Measurements from ENCODE around the gene COMMD1. TPM values are rescaled to one million over a fixed set of nuclear protein-coding genes. Genes with fewer than 3 reads are reported as not detected.
"Not testable (repeated sequence)": the region's sequence is repeated elsewhere in the genome, so short reads cannot be mapped to it uniquely, and the experiment has no call there.

Gene COMMD1
- polyA plus RNA-seq, 6 donors from 2014 or later, result 49.3 to 66.0 (median 59.3) TPM

GRCh38 chr2:62034715-62035114 lies 129.2 kb downstream of the COMMD1 start:
- no peak for DNase-seq

DNA sequence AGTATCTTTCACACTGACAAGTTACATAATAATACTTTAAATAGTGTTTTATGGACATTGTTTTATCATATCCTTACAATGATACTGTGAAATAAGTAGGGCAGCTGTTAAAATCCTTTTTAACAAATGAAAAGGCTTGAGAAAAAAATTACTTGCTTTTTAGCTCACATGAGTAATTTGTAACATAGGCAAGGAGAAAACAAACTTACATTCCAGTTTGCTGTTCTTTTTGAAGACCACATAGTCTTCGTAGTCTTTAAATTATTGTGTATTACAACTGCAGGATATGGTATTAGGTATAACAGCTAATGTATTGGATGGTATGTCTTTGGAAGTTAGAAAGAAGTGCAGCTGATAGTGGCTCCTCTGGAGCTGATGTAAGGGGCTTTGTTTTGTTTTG lies 130.8 kb downstream of the COMMD1 start:
- H3K36me3 Mint-ChIP-seq, result peaks cover 0 to 8% of the 10 kb centered on the region in 2 donors
- H3K4me3 Mint-ChIP-seq, result no peak overlapping the region
- ATAC-seq (ENCODE audit: low read depth in 2 of 2), result no peak
- H3K27ac Mint-ChIP-seq, result peak overlapping the region in 1 of 6 donors; percentile 62
- no peaks in the 10 kb centered on the region for H3K27me3 Mint-ChIP-seq
- peaks cover 0 to 5% (median 0%) of the 10 kb centered on the region in 7 donors for H3K9me3 Mint-ChIP-seq
- DNase-seq, result no peak
- peaks cover 17 to 39% (median 28%) of the 10 kb centered on the region in 3 donors for H3K4me1 Mint-ChIP-seq

More at GRCh38 chr2:62034715-62035114, 129.2 kb downstream of the COMMD1 start:
- H3K27ac Mint-ChIP-seq, result peak overlapping the region in 1 of 6 donors; percentile 57
- peaks cover 12 to 29% (median 18%) of the 10 kb centered on the region in 3 donors for H3K4me1 Mint-ChIP-seq
- H3K36me3 Mint-ChIP-seq, result peaks cover 0 to 8% of the 10 kb centered on the region in 2 donors
- H3K27me3 Mint-ChIP-seq, result no peaks in the 10 kb centered on the region
- no peak overlapping the region for H3K4me3 Mint-ChIP-seq
- H3K9me3 Mint-ChIP-seq, result peaks cover 0 to 5% (median 0%) of the 10 kb centered on the region in 7 donors
- no peak for ATAC-seq (ENCODE audit: low read depth in 2 of 2)

DNA sequence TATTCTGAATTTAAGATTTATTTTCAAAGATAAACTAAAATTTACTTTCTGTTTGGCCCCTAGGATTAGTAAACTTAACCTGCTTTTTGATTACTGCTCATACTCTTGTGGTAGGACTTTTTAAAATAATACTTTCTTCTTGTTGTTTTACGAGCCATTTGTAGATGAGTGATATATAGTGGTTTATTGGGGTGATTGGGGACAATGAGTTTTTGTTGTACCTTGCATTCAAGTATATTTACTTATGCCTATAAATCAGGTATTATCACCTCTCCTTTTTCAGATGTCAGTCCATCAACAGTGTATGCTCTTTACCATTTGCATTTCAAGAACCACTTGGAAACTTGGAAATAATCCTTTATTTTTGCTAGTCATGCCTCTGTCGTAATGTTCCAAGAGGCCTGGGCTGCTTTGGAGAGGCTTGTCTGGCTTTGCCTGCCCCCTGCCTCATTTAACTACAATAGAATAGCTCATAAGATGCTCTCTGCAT lies 131.3 kb downstream of the COMMD1 start:
- Mint-ChIP-seq H3K27me3 (no peaks in the 10 kb centered on the region), H3K36me3 (peaks cover 0 to 8% of the 10 kb centered on the region in 2 donors), H3K4me3 (no peak overlapping the region), H3K27ac (peak overlapping the region in 2 of 6 donors; percentile 62 to 67), H3K9me3 (peaks cover 0 to 5% (median 0%) of the 10 kb centered on the region in 7 donors), H3K4me1 (peaks cover 19 to 41% (median 30%) of the 10 kb centered on the region in 3 donors)
- DNase-seq, result no peak
- no peak for ATAC-seq (ENCODE audit: low read depth in 2 of 2)

GRCh38 chr2:62038975-62039771 lies 133.7 kb downstream of the COMMD1 start:
- Mint-ChIP-seq H3K9me3 (peaks cover 0 to 3% (median 0%) of the 10 kb centered on the region in 7 donors), H3K27ac (peak overlapping the region in 1 of 6 donors; percentile 43), H3K36me3 (peaks cover 0 to 5% of the 10 kb centered on the region in 2 donors), H3K27me3 (no peaks in the 10 kb centered on the region), H3K4me3 (peak overlapping the region in 2 of 8 donors; percentile 9 to 16), H3K4me1 (peaks cover 15 to 33% (median 30%) of the 10 kb centered on the region in 3 donors)
- ATAC-seq (ENCODE audit: low read depth in 2 of 2), result peak; percentile 98 to 100
- DNase-seq, result peak; percentile 55

- H3K4me1 Mint-ChIP-seq, result peaks cover 15 to 33% (median 30%) of the 10 kb centered on the region in 3 donors
Measured at GRCh38 chr2:62040926-62041325, 135.5 kb downstream of the COMMD1 start.

DNA sequence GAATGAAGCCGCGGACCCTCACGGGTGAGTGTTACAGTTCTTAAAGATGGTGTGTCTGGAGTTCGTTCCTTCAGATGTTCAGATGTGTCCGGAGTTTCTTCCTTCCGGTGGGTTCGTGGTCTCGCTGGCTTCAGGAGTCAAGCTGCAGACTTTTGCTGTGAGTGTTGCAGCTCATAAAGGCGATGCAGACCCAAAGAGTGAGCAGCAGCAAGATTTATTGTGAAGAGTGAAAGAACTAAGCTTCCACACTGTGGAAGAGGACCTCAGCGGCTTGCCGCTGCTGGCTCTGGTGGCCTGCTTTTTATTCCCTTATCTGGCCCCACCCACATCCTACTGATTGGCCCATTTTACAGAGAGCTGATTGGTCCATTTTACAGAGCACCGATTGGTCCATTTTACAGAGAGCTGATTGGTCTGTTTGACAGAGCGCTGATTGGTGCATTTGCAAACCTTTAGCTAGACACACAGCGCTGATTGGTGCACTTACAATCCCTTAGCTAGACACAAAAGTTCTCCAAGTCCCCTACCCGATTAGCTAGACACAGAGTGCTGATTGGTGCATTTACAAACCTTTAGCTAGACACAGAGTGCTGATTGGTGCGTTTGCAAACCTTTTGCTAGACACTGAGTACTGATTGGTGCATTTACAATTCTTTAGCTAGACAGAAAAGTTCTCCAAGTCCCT lies 136.4 kb downstream of the COMMD1 start:
- Mint-ChIP-seq H3K4me3 (peak overlapping the region in 1 of 8 donors; percentile 16), H3K27ac (peak overlapping the region in 1 of 6 donors; percentile 29), H3K4me1 (peaks cover 15 to 33% (median 30%) of the 10 kb centered on the region in 3 donors)
- DNase-seq; ATAC-seq (ENCODE audit: low read depth in 2 of 2); H3K36me3 Mint-ChIP-seq; H3K27me3 Mint-ChIP-seq; H3K9me3 Mint-ChIP-seq: not testable (repeated sequence)

More at GRCh38 chr2:62040926-62041325, 135.5 kb downstream of the COMMD1 start:
- H3K9me3 Mint-ChIP-seq, result peaks cover 0 to 8% (median 8%) of the 10 kb centered on the region in 7 donors
- H3K27ac Mint-ChIP-seq, result peak overlapping the region in 3 of 6 donors; percentile 5 to 46 (median 7)
- H3K27me3 Mint-ChIP-seq, result no peaks in the 10 kb centered on the region
- no peak for DNase-seq
- no peak overlapping the region for H3K4me3 Mint-ChIP-seq
- H3K36me3 Mint-ChIP-seq, result peaks cover 7 to 9% of the 10 kb centered on the region in 2 donors
- no peak for ATAC-seq (ENCODE audit: low read depth in 2 of 2)

DNA sequence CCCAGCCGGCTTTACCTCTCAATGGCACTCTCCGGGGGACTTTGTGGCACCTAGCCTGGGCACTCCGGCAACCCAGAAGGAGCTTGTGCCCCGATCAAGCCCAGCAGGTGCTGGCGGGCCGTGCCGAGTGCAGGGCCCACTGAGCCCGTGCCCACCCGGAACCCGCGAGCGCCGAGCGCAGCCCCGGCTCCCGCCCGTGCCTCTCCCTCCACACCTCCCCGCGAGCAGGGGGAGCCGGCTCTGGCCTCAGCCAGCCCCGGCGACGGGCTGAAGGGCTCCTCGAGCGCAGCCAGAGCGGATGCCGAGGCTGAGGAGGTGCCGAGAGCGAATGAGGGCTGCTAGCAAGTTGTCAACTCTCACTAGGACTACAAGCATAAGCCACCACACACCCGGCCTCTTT lies 136.9 kb downstream of the COMMD1 start:
- Mint-ChIP-seq H3K27me3 (no peaks in the 10 kb centered on the region), H3K27ac (no peak overlapping the region), H3K9me3 (peaks cover 0 to 8% (median 8%) of the 10 kb centered on the region in 7 donors), H3K36me3 (peaks cover 7 to 9% of the 10 kb centered on the region in 2 donors), H3K4me3 (no peak overlapping the region), H3K4me1 (peaks cover 15 to 33% (median 30%) of the 10 kb centered on the region in 3 donors)
- DNase-seq, result no peak
- no peak for ATAC-seq (ENCODE audit: low read depth in 2 of 2)

DNA sequence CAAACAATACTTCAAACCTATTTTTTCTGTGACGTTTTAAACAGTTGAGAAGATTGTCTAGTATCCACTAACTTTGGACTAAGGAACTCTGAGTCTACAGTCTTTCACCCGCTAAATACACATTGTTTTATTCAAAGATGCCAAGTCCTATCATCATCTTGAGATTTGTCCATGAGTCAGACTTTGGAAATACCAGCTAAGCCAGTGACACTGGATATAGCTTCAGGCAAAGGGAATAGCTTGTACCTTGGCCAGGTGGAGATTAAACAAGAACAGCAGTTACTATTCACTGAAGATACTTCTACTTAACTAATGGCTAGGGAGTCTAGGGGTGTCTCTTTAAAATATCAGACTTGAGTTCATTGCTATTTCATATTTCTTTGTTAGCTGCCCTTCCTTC lies 137.5 kb downstream of the COMMD1 start:
- peaks cover 15 to 30% (median 30%) of the 10 kb centered on the region in 3 donors for H3K4me1 Mint-ChIP-seq

GRCh38 chr2:62045017-62045543 lies 139.6 kb downstream of the COMMD1 start:
- H3K27me3 Mint-ChIP-seq, result no peaks in the 10 kb centered on the region
- no peak for ATAC-seq (ENCODE audit: low read depth in 2 of 2)
- H3K27ac Mint-ChIP-seq, result no peak overlapping the region
- peaks cover 7 to 9% of the 10 kb centered on the region in 2 donors for H3K36me3 Mint-ChIP-seq
- H3K4me3 Mint-ChIP-seq, result no peak overlapping the region
- H3K4me1 Mint-ChIP-seq, result peaks cover 7 to 18% (median 13%) of the 10 kb centered on the region in 3 donors
- peaks cover 0 to 8% (median 8%) of the 10 kb centered on the region in 7 donors for H3K9me3 Mint-ChIP-seq
- no peak for DNase-seq

More for the DNA sequence above, 137.5 kb downstream of the COMMD1 start:
- H3K27me3 Mint-ChIP-seq, result no peaks in the 10 kb centered on the region
- ATAC-seq (ENCODE audit: low read depth in 2 of 2) (no peak), DNase-seq (no peak)
- peaks cover 0 to 8% (median 8%) of the 10 kb centered on the region in 7 donors for H3K9me3 Mint-ChIP-seq
- peaks cover 7 to 9% of the 10 kb centered on the region in 2 donors for H3K36me3 Mint-ChIP-seq
- no peak overlapping the region for H3K4me3 Mint-ChIP-seq
- H3K27ac Mint-ChIP-seq, result no peak overlapping the region

GRCh38 chr2:62046141-62046540 lies 140.7 kb downstream of the COMMD1 start:
- Mint-ChIP-seq H3K4me3 (no peak overlapping the region), H3K27me3 (no peaks in the 10 kb centered on the region), H3K4me1 (peaks cover 2 to 13% (median 7%) of the 10 kb centered on the region in 3 donors), H3K27ac (no peak overlapping the region), H3K36me3 (peaks cover 7 to 9% of the 10 kb centered on the region in 2 donors), H3K9me3 (peaks cover 0 to 8% (median 8%) of the 10 kb centered on the region in 7 donors)
- ATAC-seq (ENCODE audit: low read depth in 2 of 2) (no peak), DNase-seq (no peak)

- H3K27ac Mint-ChIP-seq, result peak overlapping the region in 1 of 6 donors; percentile 24
- no peaks in the 10 kb centered on the region for H3K27me3 Mint-ChIP-seq
- H3K4me3 Mint-ChIP-seq, result no peak overlapping the region
- no peak for ATAC-seq (ENCODE audit: low read depth in 2 of 2)
- DNase-seq, result no peak
- no peaks in the 10 kb centered on the region for H3K4me1 Mint-ChIP-seq
- H3K36me3 Mint-ChIP-seq, result peaks cover 0 to 9% of the 10 kb centered on the region in 2 donors
- peaks cover 0 to 3% (median 0%) of the 10 kb centered on the region in 7 donors for H3K9me3 Mint-ChIP-seq
Measured at GRCh38 chr2:62050456-62051045, 145.1 kb downstream of the COMMD1 start.

DNA sequence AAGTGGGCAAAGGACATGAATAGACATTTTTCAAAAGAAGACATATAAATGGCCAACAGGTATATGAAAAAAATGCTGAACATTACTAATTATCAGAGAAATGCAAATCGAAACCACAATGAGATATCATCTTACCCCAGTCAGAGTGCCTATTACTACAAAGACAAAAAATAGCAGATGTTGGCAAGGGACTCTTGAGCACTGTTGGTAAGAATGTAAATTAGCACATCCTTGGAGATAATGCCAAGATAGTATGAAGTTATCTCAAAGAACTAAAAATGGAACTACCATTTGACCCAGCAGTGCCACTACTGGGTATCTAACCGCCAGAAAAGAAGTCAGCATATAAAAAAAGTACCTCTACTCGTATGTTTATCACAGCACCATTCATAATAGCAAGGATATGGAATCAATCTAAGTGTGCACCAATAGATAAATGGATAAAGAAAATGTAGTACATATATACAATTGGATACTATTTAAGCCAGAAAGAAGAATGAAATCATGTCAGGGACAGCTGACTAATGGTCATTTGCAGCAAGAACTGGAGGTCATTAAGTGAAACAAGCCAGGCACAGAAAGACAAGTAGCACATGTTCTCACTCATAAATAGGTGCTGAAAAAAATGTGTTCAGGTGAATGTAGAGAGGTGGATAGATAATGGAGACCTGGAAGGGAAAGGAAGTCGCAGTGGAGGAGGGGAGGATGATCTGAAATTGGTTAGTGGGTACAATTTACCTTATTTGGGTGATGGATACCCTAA lies 148.7 kb downstream of the COMMD1 start:
- Mint-ChIP-seq H3K4me3 (no peak overlapping the region), H3K4me1 (no peaks in the 10 kb centered on the region), H3K9me3 (no peaks in the 10 kb centered on the region), H3K27me3 (no peaks in the 10 kb centered on the region), H3K36me3 (peaks cover 0 to 9% of the 10 kb centered on the region in 2 donors), H3K27ac (no peak overlapping the region)
- ATAC-seq (ENCODE audit: low read depth in 2 of 2) (no peak), DNase-seq (no peak)
